Hepatocyte (in vitro differentiated cells): ENCODE data around the gene MYBPC3.

Experiments
- CTCF ChIP-seq: fragments of 200-600 bp; sonication (generic); IDR thresholded peaks from 2 replicates; pipeline ENCODE4 v1.5.1; 2016; ENCODE audit warnings: antibody characterized with exemption, mild to moderate bottlenecking; ENCODE audit not compliant: poor library complexity
- EZH2 ChIP-seq: fragments of 200-600 bp; sonication (generic); IDR thresholded peaks from 2 replicates; pipeline ENCODE4 v1.6.1; 2016; ENCODE audit warnings: antibody characterized with exemption, mild to moderate bottlenecking, borderline replicate concordance

GRCh38 chr11:47359162-47359561, 6.7 kb upstream of the MYBPC3 start:
- TF ChIP-seq CTCF: no peak
- TF ChIP-seq EZH2: no peak
